Loucy (cell line): ENCODE data around the gene NACAD.

Experiments
- H2AFZ ChIP-seq: fragments of 200-600 bp; sonication (generic); 2 replicates; pipeline ENCODE4 v1.6.0; 2016; ENCODE audit warnings: antibody characterized with exemption, mild to moderate bottlenecking, low read length, moderate library complexity
- H3F3A ChIP-seq: fragments of 200-600 bp; 2 replicates; pipeline ENCODE4 v1.6.0; 2016; ENCODE audit warnings: antibody characterized with exemption, low read depth, mild to moderate bottlenecking
- H3K27me3 ChIP-seq: fragments of 200-600 bp; sonication (generic); 2 replicates; pipeline ENCODE4 v1.6.1; 2014; ENCODE audit warnings: low read length, mild to moderate bottlenecking; ENCODE audit not compliant: insufficient read depth, poor library complexity, severe bottlenecking
- H3K36me3 ChIP-seq: fragments of 200-600 bp; sonication (generic); 2 replicates; pipeline ENCODE4 v1.6.1; 2016; ENCODE audit warnings: low read length; ENCODE audit not compliant: insufficient read depth
- H3K4me1 ChIP-seq: fragments of 200-600 bp; sonication (generic); 2 replicates; pipeline ENCODE4 v1.5.1; 2014; ENCODE audit warnings: low read length, mild to moderate bottlenecking; ENCODE audit not compliant: insufficient read depth, poor library complexity, severe bottlenecking
- H3K4me2 ChIP-seq: fragments of 200-600 bp; sonication (generic); 2 replicates; pipeline ENCODE4 v1.6.0; 2014; ENCODE audit warnings: antibody characterized with exemption, low read length, low read depth, mild to moderate bottlenecking; ENCODE audit not compliant: poor library complexity, severe bottlenecking
- H3K4me3 ChIP-seq: fragments of 200-600 bp; sonication (generic); 2 replicates; pipeline ENCODE4 v1.5.1; 2014; ENCODE audit warnings: low read length, mild to moderate bottlenecking, mixed read lengths; ENCODE audit not compliant: poor library complexity, severe bottlenecking
- H3K79me2 ChIP-seq: fragments of 200-600 bp; sonication (generic); 2 replicates; pipeline ENCODE4 v1.6.1; 2014; ENCODE audit warnings: low read length; ENCODE audit not compliant: insufficient read depth
- H3K9ac ChIP-seq: fragments of 200-600 bp; sonication (generic); 2 replicates; pipeline ENCODE4 v1.6.0; 2014; ENCODE audit warnings: mild to moderate bottlenecking, low read depth, low read length, moderate library complexity; ENCODE audit not compliant: poor library complexity, severe bottlenecking
- H3K9me2 ChIP-seq: fragments of 200-600 bp; sonication (generic); replicated peaks from 2 replicates; pipeline ENCODE4 v1.6.1; 2016; ENCODE audit warnings: low read depth, low read length, mixed read lengths
- H3K9me3 ChIP-seq: fragments of 200-600 bp; sonication (generic); 2 replicates; pipeline ENCODE4 v1.6.1; 2014; ENCODE audit warnings: mild to moderate bottlenecking, antibody characterized with exemption, low read length, low read depth; ENCODE audit not compliant: insufficient read depth
- H4K20me1 ChIP-seq: fragments of 200-600 bp; sonication (generic); 2 replicates; pipeline ENCODE4 v1.6.0; 2014; ENCODE audit warnings: antibody characterized with exemption, low read length, mild to moderate bottlenecking; ENCODE audit not compliant: insufficient read depth, poor library complexity, severe bottlenecking
- EZH2phosphoT487 ChIP-seq: fragments of 200-600 bp; IDR thresholded peaks from 2 replicates; pipeline ENCODE4 v1.6.1; 2018; ENCODE audit warnings: antibody characterized with exemption, mild to moderate bottlenecking, moderate library complexity, borderline replicate concordance
- TF ChIP-seq, protein P1 (sequence below): fragments of 200-600 bp; sonication (generic); conservative IDR thresholded peaks from 2 replicates; pipeline ENCODE4 v1.5.1; 2014; ENCODE audit warnings: mild to moderate bottlenecking, antibody characterized with exemption, low read length

Gene NACAD

DNA sequence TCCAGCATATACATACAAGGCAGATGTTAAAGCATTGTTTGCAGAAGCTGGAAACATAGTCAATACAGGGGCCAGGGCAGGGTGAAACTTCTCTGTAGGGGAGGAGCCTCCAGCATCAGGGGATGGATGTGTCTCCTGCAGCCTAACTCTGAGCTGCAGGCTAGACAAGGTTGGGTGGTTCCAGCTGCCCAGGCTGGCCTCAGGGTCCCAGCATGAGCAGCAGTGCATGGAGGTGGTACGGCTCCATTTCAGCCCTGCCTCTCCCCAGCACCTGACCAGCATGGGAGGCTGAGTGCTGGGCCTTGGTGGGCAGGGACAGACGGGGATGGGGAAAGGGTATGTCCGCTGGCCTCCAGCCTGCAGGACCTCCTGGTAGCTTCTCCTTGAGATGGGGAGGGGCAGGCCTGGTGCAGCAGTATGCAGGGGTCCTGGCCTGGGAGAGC is 30.1 kb upstream of the NACAD start:
- H3K36me3 ChIP-seq = no peaks in the 10 kb centered on the region
- no peak overlapping the region for H3K4me2 ChIP-seq
- peaks cover 5% of the 10 kb centered on the region for H3K4me1 ChIP-seq
- no peaks in the 10 kb centered on the region for H3K9me2 ChIP-seq
- no peak for TF ChIP-seq EZH2phosphoT487
- TF ChIP-seq, protein P1, sequence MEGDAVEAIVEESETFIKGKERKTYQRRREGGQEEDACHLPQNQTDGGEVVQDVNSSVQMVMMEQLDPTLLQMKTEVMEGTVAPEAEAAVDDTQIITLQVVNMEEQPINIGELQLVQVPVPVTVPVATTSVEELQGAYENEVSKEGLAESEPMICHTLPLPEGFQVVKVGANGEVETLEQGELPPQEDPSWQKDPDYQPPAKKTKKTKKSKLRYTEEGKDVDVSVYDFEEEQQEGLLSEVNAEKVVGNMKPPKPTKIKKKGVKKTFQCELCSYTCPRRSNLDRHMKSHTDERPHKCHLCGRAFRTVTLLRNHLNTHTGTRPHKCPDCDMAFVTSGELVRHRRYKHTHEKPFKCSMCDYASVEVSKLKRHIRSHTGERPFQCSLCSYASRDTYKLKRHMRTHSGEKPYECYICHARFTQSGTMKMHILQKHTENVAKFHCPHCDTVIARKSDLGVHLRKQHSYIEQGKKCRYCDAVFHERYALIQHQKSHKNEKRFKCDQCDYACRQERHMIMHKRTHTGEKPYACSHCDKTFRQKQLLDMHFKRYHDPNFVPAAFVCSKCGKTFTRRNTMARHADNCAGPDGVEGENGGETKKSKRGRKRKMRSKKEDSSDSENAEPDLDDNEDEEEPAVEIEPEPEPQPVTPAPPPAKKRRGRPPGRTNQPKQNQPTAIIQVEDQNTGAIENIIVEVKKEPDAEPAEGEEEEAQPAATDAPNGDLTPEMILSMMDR = no peak
- no peaks in the 10 kb centered on the region for H3F3A ChIP-seq
- H3K9me3 ChIP-seq = no peaks in the 10 kb centered on the region
- H3K9ac ChIP-seq = no peak overlapping the region
- no peak overlapping the region for H2AFZ ChIP-seq
- no peaks in the 10 kb centered on the region for H3K27me3 ChIP-seq
- no peaks in the 10 kb centered on the region for H4K20me1 ChIP-seq
- H3K4me3 ChIP-seq = no peak overlapping the region
- no peaks in the 10 kb centered on the region for H3K79me2 ChIP-seq

GRCh38 chr7:45118292-45118691 is 29.5 kb upstream of the NACAD start:
- H3K9ac ChIP-seq = no peak overlapping the region

GRCh38 chr7:45117582-45117981 is 28.8 kb upstream of the NACAD start:
- Histone ChIP-seq H3K9me3 (no peaks in the 10 kb centered on the region), H3K9ac (no peak overlapping the region), H3K27me3 (no peaks in the 10 kb centered on the region), H3F3A (no peaks in the 10 kb centered on the region; the same call in 1 of the 2 replicates), H3K4me2 (no peak overlapping the region), H3K9me2 (no peaks in the 10 kb centered on the region), H3K79me2 (0 out of 2 replicates have a peak, but pooled peaks cover 2% of the 10 kb centered on the region), H2AFZ (no peak overlapping the region), H3K4me1 (peaks cover 2% of the 10 kb centered on the region), H3K4me3 (no peak overlapping the region), H3K36me3 (no peaks in the 10 kb centered on the region), H4K20me1 (no peaks in the 10 kb centered on the region)
- TF ChIP-seq EZH2phosphoT487 = no peak
- TF ChIP-seq, protein P1 = no peak

More at GRCh38 chr7:45118292-45118691, 29.5 kb upstream of the NACAD start:
- H3K9me3 ChIP-seq = no peaks in the 10 kb centered on the region
- H3K4me1 ChIP-seq = peaks cover under 1% of the 10 kb centered on the region
- H3F3A ChIP-seq = no peaks in the 10 kb centered on the region; the same call in 1 of the 2 replicates
- no peaks in the 10 kb centered on the region for H3K27me3 ChIP-seq
- no peak overlapping the region for H3K4me3 ChIP-seq
- H2AFZ ChIP-seq = no peak overlapping the region
- H3K79me2 ChIP-seq = no peaks in the 10 kb centered on the region
- no peaks in the 10 kb centered on the region for H3K9me2 ChIP-seq
- no peaks in the 10 kb centered on the region for H4K20me1 ChIP-seq
- no peaks in the 10 kb centered on the region for H3K36me3 ChIP-seq
- H3K4me2 ChIP-seq = no peak overlapping the region
- TF ChIP-seq EZH2phosphoT487 = no peak
- TF ChIP-seq, protein P1 = no peak
